OCI-LY1 (cell line): ENCODE measurements around the gene CHN2.

Experiments used
- H2AFZ ChIP-seq: fragments of 200-600 bp; sonication (generic), shearing (Covaris generic); 2 replicates; pipeline ENCODE4 v1.6.0; 2014; ENCODE audit warnings: antibody characterized with exemption, mild to moderate bottlenecking, low read length
- H3F3A ChIP-seq: fragments of 200-600 bp; sonication (generic), shearing (Covaris generic); 2 replicates; pipeline ENCODE4 v1.6.0; 2014; ENCODE audit warnings: mild to moderate bottlenecking, antibody characterized with exemption, low read length, moderate library complexity; ENCODE audit not compliant: insufficient read depth
- H3K27ac ChIP-seq: fragments of 200-600 bp; sonication (generic); 2 replicates; pipeline ENCODE4 v1.5.1; 2014; ENCODE audit warnings: low read length, mixed run types, mild to moderate bottlenecking, low read depth; ENCODE audit not compliant: poor library complexity, severe bottlenecking
- H3K27me3 ChIP-seq: fragments of 200-600 bp; sonication (generic); 2 replicates; pipeline ENCODE4 v1.6.0; 2014; ENCODE audit warnings: antibody characterized with exemption, mild to moderate bottlenecking, low read length, moderate library complexity; ENCODE audit not compliant: insufficient read depth
- H3K36me3 ChIP-seq: fragments of 200-600 bp; sonication (generic); 2 replicates; pipeline ENCODE4 v1.6.1; 2014; ENCODE audit warnings: mild to moderate bottlenecking, antibody characterized with exemption, low read length, moderate library complexity, mixed read lengths; ENCODE audit not compliant: insufficient read depth
- H3K4me1 ChIP-seq: fragments of 200-600 bp; sonication (generic); 2 replicates; pipeline ENCODE4 v1.5.1; 2014; ENCODE audit warnings: mild to moderate bottlenecking, low read length, moderate library complexity; ENCODE audit not compliant: insufficient read depth, severe bottlenecking
- H3K4me2 ChIP-seq: fragments of 200-600 bp; sonication (generic), shearing (Covaris generic); 2 replicates; pipeline ENCODE4 v1.6.1; 2014; ENCODE audit warnings: low read length
- H3K4me3 ChIP-seq: fragments of 200-600 bp; sonication (generic); 2 replicates; pipeline ENCODE4 v1.5.1; 2014; ENCODE audit warnings: low read length, low read depth, mild to moderate bottlenecking, mixed read lengths; ENCODE audit not compliant: poor library complexity, severe bottlenecking
- H3K79me2 ChIP-seq: fragments of 200-600 bp; shearing (Covaris generic); 2 replicates; pipeline ENCODE4 v1.6.1; 2016; ENCODE audit warnings: mixed run types, low read length, mixed read lengths; ENCODE audit not compliant: insufficient read depth
- H3K9ac ChIP-seq: fragments of 200-600 bp; sonication (generic), shearing (Covaris generic); 2 replicates; pipeline ENCODE4 v1.6.1; 2014; ENCODE audit warnings: mild to moderate bottlenecking, low read length, mixed read lengths
- H3K9me2 ChIP-seq: fragments of 200-600 bp; sonication (generic), shearing (Covaris generic); 2 replicates; pipeline ENCODE4 v1.6.1; 2014; ENCODE audit warnings: low read depth, mild to moderate bottlenecking, low read length, mixed read lengths
- H3K9me3 ChIP-seq: fragments of 200-600 bp; shearing (Covaris generic); 2 replicates; pipeline ENCODE4 v1.6.1; 2014; ENCODE audit warnings: low read length, mixed read lengths
- H4K20me1 ChIP-seq: fragments of 200-600 bp; sonication (generic), shearing (Covaris generic); 2 replicates; pipeline ENCODE4 v1.6.0; 2016; ENCODE audit warnings: mild to moderate bottlenecking, low read length; ENCODE audit not compliant: insufficient read depth
- CTCF ChIP-seq: fragments of 200-600 bp; sonication (generic), shearing (Covaris generic); IDR thresholded peaks from 2 replicates; pipeline ENCODE4 v1.5.1; 2017; ENCODE audit warnings: mild to moderate bottlenecking, antibody characterized with exemption, low read length, moderate library complexity, mixed read lengths
- EZH2 ChIP-seq: fragments of 200-600 bp; sonication (generic), shearing (Covaris generic); IDR thresholded peaks from 2 replicates; pipeline ENCODE4 v1.8.0; 2017; ENCODE audit warnings: borderline replicate concordance, mixed run types, mild to moderate bottlenecking, antibody characterized with exemption, low read length, moderate library complexity, mixed read lengths

CHN2 gene

GRCh38 chr7:29150856-29151255 lies 43.7 kb upstream of the CHN2 start:
- no peaks in the 10 kb centered on the region for H3K4me1 ChIP-seq

GRCh38 chr7:29154076-29154475 lies 40.5 kb upstream of the CHN2 start:
- H3K9ac ChIP-seq: no peak overlapping the region
- H3F3A ChIP-seq: no peaks in the 10 kb centered on the region
- H3K9me3 ChIP-seq: no peaks in the 10 kb centered on the region
- no peak for TF ChIP-seq CTCF
- TF ChIP-seq EZH2: no peak
- no peaks in the 10 kb centered on the region for H3K79me2 ChIP-seq
- no peaks in the 10 kb centered on the region for H3K4me1 ChIP-seq
- no peak overlapping the region for H3K4me2 ChIP-seq
- no peak overlapping the region for H3K4me3 ChIP-seq
- no peaks in the 10 kb centered on the region for H3K36me3 ChIP-seq
- H3K27ac ChIP-seq: no peak overlapping the region
- H3K9me2 ChIP-seq: no peaks in the 10 kb centered on the region
- H3K27me3 ChIP-seq: peaks cover 3% of the 10 kb centered on the region
- no peak overlapping the region for H2AFZ ChIP-seq
- no peaks in the 10 kb centered on the region for H4K20me1 ChIP-seq

More at GRCh38 chr7:29150856-29151255, 43.7 kb upstream of the CHN2 start:
- H3F3A ChIP-seq: no peaks in the 10 kb centered on the region
- no peaks in the 10 kb centered on the region for H4K20me1 ChIP-seq
- no peak overlapping the region for H3K9ac ChIP-seq
- no peaks in the 10 kb centered on the region for H3K9me2 ChIP-seq
- H3K27ac ChIP-seq: no peak overlapping the region
- no peaks in the 10 kb centered on the region for H3K9me3 ChIP-seq
- no peak overlapping the region for H3K4me2 ChIP-seq
- TF ChIP-seq EZH2: no peak
- no peak for TF ChIP-seq CTCF
- no peak overlapping the region for H3K4me3 ChIP-seq
- H3K27me3 ChIP-seq: peaks cover 3% of the 10 kb centered on the region
- H3K79me2 ChIP-seq: no peaks in the 10 kb centered on the region
- no peaks in the 10 kb centered on the region for H3K36me3 ChIP-seq
- H2AFZ ChIP-seq: no peak overlapping the region

GRCh38 chr7:29156907-29157452 lies 37.6 kb upstream of the CHN2 start:
- no peak overlapping the region for H3K4me2 ChIP-seq
- H3K9ac ChIP-seq: no peak overlapping the region
- H3K79me2 ChIP-seq: no peaks in the 10 kb centered on the region

More at GRCh38 chr7:29156907-29157452, 37.6 kb upstream of the CHN2 start:
- no peak overlapping the region for H3K27ac ChIP-seq
- no peak overlapping the region for H3K4me3 ChIP-seq
- no peaks in the 10 kb centered on the region for H3F3A ChIP-seq
- H4K20me1 ChIP-seq: no peaks in the 10 kb centered on the region
- H3K9me2 ChIP-seq: no peaks in the 10 kb centered on the region
- no peak overlapping the region for H2AFZ ChIP-seq
- no peaks in the 10 kb centered on the region for H3K9me3 ChIP-seq
- TF ChIP-seq EZH2: no peak
- no peak for TF ChIP-seq CTCF
- peaks cover 3% of the 10 kb centered on the region; the same call in 1 of the 2 replicates for H3K27me3 ChIP-seq
- no peaks in the 10 kb centered on the region for H3K36me3 ChIP-seq
- no peaks in the 10 kb centered on the region for H3K4me1 ChIP-seq
